ENCODE data around the gene GAS7.

- TF ChIP-seq EZH2 (IDR thresholded peaks at IDR 0.05) (no peak), POLR2AphosphoS5 (IDR thresholded peaks at IDR 0.05; ENCODE audit: borderline replicate concordance, low read depth, low read length) (no peak)
Observed at GRCh38 chr17:10103712-10104111, 94.7 kb downstream of the GAS7 start.
